IMR-90 (cell line): ENCODE results near the gene FAM120A. TPM values are rescaled to one million over a fixed set of nuclear protein-coding genes. Genes with fewer than 3 reads are reported as not detected.

ENCODE experiments used
- ATAC-seq: fragments of 200-7000 bp; cut with Tn5 transposase; 2 replicates; pipeline ENCODE4 v1.9.1; 2020; ENCODE audit warnings: low read depth, mild to moderate bottlenecking, moderate library complexity
- BruUV-seq: library from RNA; stranded (reverse); fragments of 400-500 nt; replicated peaks from 2 replicates; lab custom pipeline; 2021; lab: Mats Ljungman, UMichigan
- CTCF ChIA-PET: fragments of 300-600 bp; formaldehyde crosslinking; extraction: SDS; loops from one replicate; lab custom pipeline; 2021; ENCODE audit warnings: antibody characterized with exemption; lab: Yijun Ruan, JAX
- POLR2A ChIA-PET: fragments of 300-600 bp; sonication (Branson Sonifier 250); formaldehyde crosslinking; loops from one replicate; lab custom pipeline; 2022; ENCODE audit warnings: antibody characterized with exemption; ENCODE audit not compliant: unreplicated experiment; lab: Charles Lee
- DNase-seq: peaks from one replicate; pipeline ENCODE4 v3.0.0; 2013
- H2AFZ ChIP-seq: replicated peaks from 2 replicates; pipeline ENCODE3; 2013; ENCODE audit warnings: low read length, mild to moderate bottlenecking; ENCODE audit not compliant: poor library complexity
- H2AK5ac ChIP-seq: 2 replicates; pipeline ENCODE4 v1.6.1; 2013; ENCODE audit warnings: low read depth, low read length, inconsistent platforms
- H2AK9ac ChIP-seq: replicated peaks from 2 replicates; pipeline ENCODE3; 2013; ENCODE audit warnings: mild to moderate bottlenecking, low read depth, low read length, moderate library complexity; ENCODE audit not compliant: poor library complexity
- H2BK120ac ChIP-seq: 2 replicates; pipeline ENCODE4 v1.6.1; 2013; ENCODE audit warnings: low read depth, low read length, inconsistent platforms
- H2BK15ac ChIP-seq: 3 replicates; pipeline ENCODE4 v1.6.1; 2013; ENCODE audit warnings: low read depth, low read length, inconsistent platforms
- H2BK20ac ChIP-seq: 2 replicates; pipeline ENCODE4 v1.6.1; 2013; ENCODE audit warnings: low read depth, mild to moderate bottlenecking, inconsistent platforms, low read length, moderate library complexity
- H2BK5ac ChIP-seq: 2 replicates; pipeline ENCODE4 v1.6.1; 2013; ENCODE audit warnings: mild to moderate bottlenecking, low read depth, low read length, inconsistent platforms; ENCODE audit not compliant: poor library complexity, severe bottlenecking
- H3K14ac ChIP-seq: replicated peaks from 2 replicates; pipeline ENCODE4 v1.6.1; 2013; ENCODE audit warnings: low read depth, low read length, inconsistent platforms
- H3K18ac ChIP-seq: 2 replicates; pipeline ENCODE4 v1.6.1; 2013; ENCODE audit warnings: low read depth, low read length, control low read depth
- H3K23ac ChIP-seq: 2 replicates; pipeline ENCODE4 v1.6.1; 2013; ENCODE audit warnings: low read depth, low read length, inconsistent platforms
- H3K27ac ChIP-seq: 2 replicates; pipeline ENCODE4 v1.5.1; 2013; ENCODE audit warnings: mild to moderate bottlenecking, control low read depth, low read length; ENCODE audit not compliant: insufficient read depth
- H3K27me3 ChIP-seq: 2 replicates; pipeline ENCODE4 v1.6.1; 2013; ENCODE audit warnings: low read length; ENCODE audit not compliant: control insufficient read depth, insufficient read depth
- H3K36me3 ChIP-seq: 2 replicates; pipeline ENCODE4 v1.6.1; 2013; ENCODE audit warnings: low read length, mixed read lengths; ENCODE audit not compliant: control insufficient read depth, insufficient read depth
- H3K4ac ChIP-seq: 2 replicates; pipeline ENCODE4 v1.6.1; 2013; ENCODE audit warnings: low read depth, low read length, inconsistent platforms
- H3K4me1 ChIP-seq: 2 replicates; pipeline ENCODE4 v1.6.1; 2013; ENCODE audit warnings: low read length, mixed read lengths; ENCODE audit not compliant: control insufficient read depth, insufficient read depth
- H3K4me2 ChIP-seq: 2 replicates; pipeline ENCODE4 v1.6.1; 2013; ENCODE audit warnings: low read depth, mild to moderate bottlenecking, control low read depth, low read length, moderate library complexity
- H3K4me3 ChIP-seq: 2 replicates; pipeline ENCODE4 v1.5.1; 2013; ENCODE audit warnings: low read depth, mild to moderate bottlenecking, control low read depth, low read length, moderate library complexity; ENCODE audit not compliant: insufficient read depth
- H3K56ac ChIP-seq: 2 replicates; pipeline ENCODE4 v1.6.1; 2013; ENCODE audit warnings: low read length, inconsistent platforms; ENCODE audit not compliant: insufficient read depth; ENCODE audit errors: extremely low read depth
- H3K79me1 ChIP-seq, 2 experiments: 2 replicates each; pipeline ENCODE4 v1.6.1; 2013; ENCODE audit warnings: low read length in 2 of 2, inconsistent platforms in 1 of 2, low read depth in 1 of 2
- H3K9ac ChIP-seq: 2 replicates; pipeline ENCODE4 v1.6.1; 2013; ENCODE audit warnings: low read depth, low read length, control low read depth
- H3K9me1 ChIP-seq: 2 replicates; pipeline ENCODE4 v1.6.1; 2013; ENCODE audit warnings: low read length, inconsistent platforms; ENCODE audit not compliant: insufficient read depth
- H3K9me3 ChIP-seq: 2 replicates; pipeline ENCODE4 v1.6.1; 2013; ENCODE audit warnings: low read length; ENCODE audit not compliant: control insufficient read depth, insufficient read depth
- H4K20me1 ChIP-seq: 2 replicates; pipeline ENCODE4 v1.6.1; 2013; ENCODE audit warnings: low read length, inconsistent platforms; ENCODE audit not compliant: insufficient read depth
- H4K5ac ChIP-seq: 2 replicates; pipeline ENCODE4 v1.6.1; 2013; ENCODE audit warnings: mild to moderate bottlenecking, low read depth, low read length, control low read depth
- H4K8ac ChIP-seq, 2 experiments: 2 replicates each; pipeline ENCODE4 v1.6.1; 2013; ENCODE audit warnings: low read depth in 2 of 2, low read length in 2 of 2, control low read depth in 1 of 2, inconsistent platforms in 1 of 2
- H4K91ac ChIP-seq: 2 replicates; pipeline ENCODE4 v1.6.1; 2013; ENCODE audit warnings: low read depth, low read length, inconsistent platforms; ENCODE audit not compliant: insufficient read depth
- BHLHE40 ChIP-seq: fragments of 150-350 bp; IDR thresholded peaks from 2 replicates; pipeline ENCODE4 v1.6.1; 2016; ENCODE audit warnings: mild to moderate bottlenecking, low read depth, low read length
- CEBPB ChIP-seq: IDR thresholded peaks from 2 replicates; pipeline ENCODE4 v1.6.1; 2012; ENCODE audit warnings: low read depth, low read length, improper control_type of control experiment
- CHD1 ChIP-seq: IDR thresholded peaks from 2 replicates; pipeline ENCODE4 v1.6.1; 2012; ENCODE audit warnings: low read depth, low read length, improper control_type of control experiment
- CTCF ChIP-seq: conservative IDR thresholded peaks from 2 replicates; pipeline ENCODE4 v1.5.1; 2012; ENCODE audit warnings: mild to moderate bottlenecking, low read depth, low read length, improper control_type of control experiment
- ELK1 ChIP-seq: fragments of 150-350 bp; IDR thresholded peaks from 2 replicates; pipeline ENCODE4 v1.6.1; 2016; ENCODE audit warnings: low read depth, mild to moderate bottlenecking, low read length, moderate library complexity, borderline replicate concordance
- FOS ChIP-seq: fragments of 150-350 bp; IDR thresholded peaks from 2 replicates; pipeline ENCODE4 v1.6.1; 2016; ENCODE audit warnings: low read depth, low read length
- MAZ ChIP-seq: IDR thresholded peaks from 2 replicates; pipeline ENCODE4 v1.6.1; 2012; ENCODE audit warnings: low read depth, mild to moderate bottlenecking, low read length, improper control_type of control experiment, moderate library complexity, borderline replicate concordance
- POLR2A ChIP-seq: IDR thresholded peaks from 2 replicates; pipeline ENCODE4 v1.6.1; 2012; ENCODE audit warnings: mild to moderate bottlenecking, low read depth, low read length
- RAD21 ChIP-seq: IDR thresholded peaks from 2 replicates; pipeline ENCODE4 v1.6.1; 2012; ENCODE audit warnings: low read length, improper control_type of control experiment
- RCOR1 ChIP-seq: IDR thresholded peaks from 2 replicates; pipeline ENCODE4 v1.6.1; 2012; ENCODE audit warnings: mild to moderate bottlenecking, low read length, improper control_type of control experiment; ENCODE audit not compliant: insufficient replicate concordance
- RFX5 ChIP-seq: IDR thresholded peaks from 2 replicates; pipeline ENCODE4 v1.8.0; 2012; ENCODE audit warnings: low read depth, mild to moderate bottlenecking, low read length, moderate library complexity
- SMC3 ChIP-seq: fragments of 150-350 bp; IDR thresholded peaks from 2 replicates; pipeline ENCODE4 v1.6.1; 2016; ENCODE audit warnings: low read depth, mild to moderate bottlenecking, antibody characterized with exemption, low read length, moderate library complexity
- WGBS, 2 experiments: methylation state at CpG; one replicate each; pipeline versions ENCODE4 v1.1.5 to v1.1.7; 2013; ENCODE audit warnings: missing lambda C conversion rate in 2 of 2; ENCODE audit not compliant: insufficient read length in 1 of 2; ENCODE audit errors: extremely low coverage in 2 of 2; 5-methylcytosine and 5-hydroxymethylcytosine counted together
- dilution Hi-C: fragments of 300-500 bp; cut with HindIII; formaldehyde crosslinking; loops from one replicate; pipeline ENCODE4 v1.14.3; 2018; ENCODE audit warnings: low sequenced_read_pairs; ENCODE audit not compliant: unreplicated experiment
- in situ Hi-C: fragments of 300-500 bp; cut with MboI; formaldehyde crosslinking; loops from 3 replicates; pipeline ENCODE4 v1.14.3; 2019; ENCODE audit warnings: low sequenced_read_pairs, inconsistent platforms, mixed read lengths
- intact Hi-C: fragments of 100-400 bp; cut with micrococcal nuclease; formaldehyde crosslinking; loops from 2 replicates; pipeline ENCODE4 v1.10.0; 2022
- polyA plus RNA-seq, 3 experiments: library from polyadenylated mRNA; depleted of rRNA; stranded (reverse); fragments of >200 nt; gene quantifications; 2 replicates each; pipeline ENCODE4 v1.2.3, GENCODE V29; 2012; ENCODE audit warnings: low replicate concordance in 1 of 3
- total RNA-seq: library from RNA; depleted of rRNA; stranded (reverse); fragments of >200 nt; gene quantifications from 2 replicates; pipeline ENCODE4 v1.2.3, GENCODE V29; 2012

Gene FAM120A
- total and polyA plus RNA-seq, 2 of the 4 experiments (the other 2 are of a cell fraction) = 61.6 to 75.1 TPM

GRCh38 chr9:93440896-93441580, 10.4 kb upstream of the FAM120A start:
- Histone ChIP-seq H2AK9ac (peak overlapping the region; percentile 61), H3K9ac (no peak overlapping the region), H3K56ac (no peak overlapping the region), H3K4me3 (no peak overlapping the region), H3K4me1 (no peaks in the 10 kb centered on the region), H4K8ac (no peak overlapping the region), H4K20me1 (no peaks in the 10 kb centered on the region), H3K9me3 (no peaks in the 10 kb centered on the region), H3K23ac (no peak overlapping the region), H3K9me1 (no peaks in the 10 kb centered on the region), H3K27me3 (no peaks in the 10 kb centered on the region), H2BK120ac (no peak overlapping the region), H2AFZ (peak overlapping the region; percentile 10), H3K27ac (no peak overlapping the region), H2BK15ac (no peak overlapping the region), H3K4ac (no peak overlapping the region), H4K5ac (no peak overlapping the region), H3K79me1 (no peaks in the 10 kb centered on the region), H2AK5ac (no peak overlapping the region), H2BK20ac (no peak overlapping the region), H3K14ac (no peak overlapping the region), H3K18ac (no peak overlapping the region), H3K4me2 (no peak overlapping the region), H2BK5ac (no peak overlapping the region), H4K91ac (no peak overlapping the region), H3K36me3 (peaks cover 4% of the 10 kb centered on the region)
- in situ Hi-C loops (no loop called here), dilution Hi-C loops (no loop called here), intact Hi-C loops (no loop called here)
- CTCF ChIA-PET = interaction anchor here (1.2 kb wide), 1 partner anchor 12 kb away, joined by 3 read pairs; no protein-coding TSS in a partner anchor
- POLR2A ChIA-PET = no interaction called here
- ATAC-seq (no peak), DNase-seq (no peak)
- 92% methylated on average over 2 of the region's 8 CpGs; no CpG with 5 or more reads in 1 of the 2 experiments for WGBS, 2 experiments
- no TSS peak for BruUV-seq
- TF ChIP-seq MAZ = no peak
- no peak for TF ChIP-seq RCOR1
- no peak for TF ChIP-seq POLR2A
- TF ChIP-seq BHLHE40 = no peak
- TF ChIP-seq FOS = no peak
- no peak for TF ChIP-seq CEBPB
- no peak for TF ChIP-seq ELK1
- no peak for TF ChIP-seq RFX5
- TF ChIP-seq SMC3 = no peak
- TF ChIP-seq RAD21 = no peak
- TF ChIP-seq CTCF = no peak
- no peak for TF ChIP-seq CHD1
